ENCODE results near the gene FARP2. TPM values are rescaled to one million over a fixed set of nuclear protein-coding genes. Genes with fewer than 3 reads are reported as not detected.

The FARP2 gene
- total and polyA plus RNA-seq, 2 of the 13 experiments (the other 11 are each of a cell fraction or from before 2014, with no cell fraction given): 28.0 to 45.4 TPM

DNA sequence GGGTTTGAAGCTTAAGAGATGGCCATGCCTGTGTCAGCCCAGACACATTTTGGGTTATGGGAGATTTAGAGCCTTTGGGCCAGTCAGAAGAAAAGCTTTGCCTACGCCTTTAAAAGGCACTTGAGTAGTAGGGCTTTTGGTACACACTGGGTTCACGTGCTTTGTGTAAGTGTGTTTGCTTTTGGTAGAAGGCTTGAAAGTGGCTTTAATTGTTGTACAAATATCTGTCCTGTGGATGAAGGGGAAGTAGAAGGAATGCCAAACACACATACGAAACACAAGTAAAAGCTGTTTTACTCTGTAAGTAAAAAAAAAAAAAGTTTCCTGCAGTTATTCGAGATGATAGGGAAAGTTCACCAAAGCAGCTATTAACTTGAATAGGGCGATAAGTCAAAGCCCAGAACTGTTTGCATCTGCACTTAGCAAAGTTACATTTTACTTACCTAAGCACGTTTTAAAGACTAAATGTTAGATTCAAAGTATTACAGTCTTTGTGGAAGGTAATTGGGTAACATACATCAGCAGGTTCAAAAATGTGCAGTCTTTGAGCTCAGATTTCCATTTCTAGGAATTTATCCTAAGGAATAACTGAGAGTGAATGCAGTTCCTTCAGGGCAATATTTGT is 76.9 kb downstream of the FARP2 start (continued):
- no peak for TF ChIP-seq HNRNPLL (IDR thresholded peaks at IDR 0.05; ENCODE audit: low read depth, low read length, poor library complexity, severe bottlenecking)
- TF ChIP-seq ZBTB44 (CRISPR knock-in tag; IDR thresholded peaks at IDR 0.05): no peak
- TF ChIP-seq, protein P1, sequence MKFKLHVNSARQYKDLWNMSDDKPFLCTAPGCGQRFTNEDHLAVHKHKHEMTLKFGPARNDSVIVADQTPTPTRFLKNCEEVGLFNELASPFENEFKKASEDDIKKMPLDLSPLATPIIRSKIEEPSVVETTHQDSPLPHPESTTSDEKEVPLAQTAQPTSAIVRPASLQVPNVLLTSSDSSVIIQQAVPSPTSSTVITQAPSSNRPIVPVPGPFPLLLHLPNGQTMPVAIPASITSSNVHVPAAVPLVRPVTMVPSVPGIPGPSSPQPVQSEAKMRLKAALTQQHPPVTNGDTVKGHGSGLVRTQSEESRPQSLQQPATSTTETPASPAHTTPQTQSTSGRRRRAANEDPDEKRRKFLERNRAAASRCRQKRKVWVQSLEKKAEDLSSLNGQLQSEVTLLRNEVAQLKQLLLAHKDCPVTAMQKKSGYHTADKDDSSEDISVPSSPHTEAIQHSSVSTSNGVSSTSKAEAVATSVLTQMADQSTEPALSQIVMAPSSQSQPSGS (CRISPR knock-in tag; IDR thresholded peaks at IDR 0.05): peak; percentile 90
- no peak for TF ChIP-seq HDAC6 (IDR thresholded peaks at IDR 0.05; ENCODE audit: low read depth, low read length)
- no peak for TF ChIP-seq ZNF407 (CRISPR knock-in tag; IDR thresholded peaks at IDR 0.05; ENCODE audit: not compliant biosample characterization)
- no peak for TF ChIP-seq SCMH1 (CRISPR knock-in tag; IDR thresholded peaks at IDR 0.05; ENCODE audit: borderline replicate concordance)
- TF ChIP-seq ZNF17 (CRISPR knock-in tag; IDR thresholded peaks at IDR 0.05): no peak
- peak; percentile 99 for TF ChIP-seq ISL2 (CRISPR knock-in tag; IDR thresholded peaks at IDR 0.05)
- 0 out of 2 replicates have a peak, but pooled peaks have one; percentile 61 for TF ChIP-seq MAF1 (CRISPR knock-in tag; IDR thresholded peaks at IDR 0.05; ENCODE audit: borderline replicate concordance)

Measured in HepG2 (cell line).